Fibroblast of skin of abdomen (primary cell): Measurements from ENCODE around the gene KRT1.

Source experiments
- DNase-seq: peaks from one replicate; pipeline ENCODE4 v3.0.0-alpha.2; 2013

Gene KRT1

DNA sequence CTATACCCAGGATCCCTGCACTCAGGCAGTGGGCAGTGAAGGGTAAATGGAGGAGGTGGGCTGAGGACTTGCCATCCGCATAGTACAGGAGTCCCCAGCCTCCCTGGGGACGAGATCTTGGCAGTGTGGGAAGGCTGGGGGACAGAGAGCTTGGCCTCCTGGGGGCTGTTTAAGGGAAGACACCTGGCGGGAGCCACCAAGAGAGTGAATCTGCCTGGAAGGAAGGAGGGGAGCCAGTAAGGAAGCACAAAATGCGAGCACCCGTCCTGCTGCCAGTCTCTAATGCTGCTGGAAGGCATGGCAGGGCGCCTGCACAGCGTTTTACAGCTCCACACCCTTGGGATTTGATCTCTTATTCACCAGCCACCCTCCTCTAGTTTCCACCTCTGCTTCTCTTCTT is 20.8 kb downstream of the KRT1 start:
- no peak for DNase-seq

DNA sequence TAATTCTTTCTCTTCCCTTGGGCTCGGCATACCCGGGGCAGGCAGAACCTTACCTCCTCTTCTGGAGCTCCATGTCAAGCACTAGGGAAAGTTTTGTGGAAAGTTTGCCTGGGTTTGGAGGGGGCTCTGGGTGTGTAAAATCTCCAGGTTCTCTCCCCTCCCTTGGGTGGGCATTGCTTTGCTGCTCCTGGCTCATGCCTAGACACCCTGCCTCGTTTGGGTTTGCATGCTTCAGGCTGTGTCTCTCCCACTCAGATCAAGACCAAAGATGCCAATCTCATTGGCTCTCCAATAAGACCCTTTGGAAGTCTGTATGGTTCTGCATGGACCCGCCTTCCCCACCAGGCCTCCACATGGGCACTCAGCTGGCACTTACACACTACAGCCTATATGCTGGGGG is 22.0 kb downstream of the KRT1 start:
- no peak for DNase-seq

GRCh38 chr12:52657250-52657902 is 22.8 kb downstream of the KRT1 start:
- no peak for DNase-seq

DNA sequence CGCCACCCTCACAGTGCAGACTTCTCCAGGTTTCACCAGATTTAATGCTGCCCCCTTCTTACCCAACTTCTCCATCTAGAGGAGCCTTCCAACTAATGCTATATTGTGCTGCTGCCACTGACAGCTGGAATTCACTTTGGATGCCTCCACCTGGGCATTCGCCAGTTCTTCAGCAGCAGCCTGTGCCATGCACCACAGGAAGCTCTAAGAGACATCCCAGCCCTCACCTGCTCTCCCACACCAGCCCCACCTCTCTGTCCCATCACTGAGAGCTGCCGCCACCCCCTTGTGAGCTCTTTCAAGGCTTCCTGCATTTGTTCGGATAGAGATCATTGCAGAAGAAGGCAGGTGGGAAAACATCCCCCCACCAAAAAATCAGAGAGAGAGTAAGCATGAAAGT is 23.6 kb downstream of the KRT1 start:
- DNase-seq: no peak

- no peak for DNase-seq
These were observed 24.5 kb downstream of the KRT1 start for GRCh38 chr12:52655720-52656124.

GRCh38 chr12:52655251-52655650 is 25.0 kb downstream of the KRT1 start:
- no peak for DNase-seq

DNA sequence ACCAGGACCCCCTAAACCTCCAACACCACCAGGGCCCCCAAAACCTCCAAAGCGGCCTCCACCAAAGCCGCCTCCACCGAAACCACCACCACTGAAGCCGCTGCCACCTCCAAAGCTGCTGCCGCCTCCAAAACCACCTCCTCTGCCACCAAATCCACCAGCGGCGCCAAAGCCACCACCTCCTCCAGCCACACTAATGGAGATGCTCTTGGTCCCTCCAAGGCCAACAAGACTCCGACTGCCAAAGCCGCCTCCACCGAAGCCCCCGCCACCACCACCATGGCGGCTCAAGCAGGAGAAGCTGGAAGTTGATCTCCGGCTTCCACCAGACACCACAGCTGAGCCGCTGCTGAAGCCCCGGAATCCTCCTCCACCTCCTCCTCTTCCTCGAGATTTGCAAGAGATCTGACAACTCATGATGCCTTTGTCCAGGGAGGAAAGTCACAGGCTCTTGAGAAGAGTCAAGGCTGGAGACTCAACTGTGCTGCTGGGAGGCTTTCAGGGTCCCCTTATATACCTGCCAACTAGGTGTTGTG is 28.4 kb downstream of the KRT1 start, which contains the start of gene KRT2:
KRT2 (minus strand) TSS at position 486 of the 536 bp plus-strand sequence; CDS start at position 417, 69 bp downstream.
- DNase-seq: no peak

DNA sequence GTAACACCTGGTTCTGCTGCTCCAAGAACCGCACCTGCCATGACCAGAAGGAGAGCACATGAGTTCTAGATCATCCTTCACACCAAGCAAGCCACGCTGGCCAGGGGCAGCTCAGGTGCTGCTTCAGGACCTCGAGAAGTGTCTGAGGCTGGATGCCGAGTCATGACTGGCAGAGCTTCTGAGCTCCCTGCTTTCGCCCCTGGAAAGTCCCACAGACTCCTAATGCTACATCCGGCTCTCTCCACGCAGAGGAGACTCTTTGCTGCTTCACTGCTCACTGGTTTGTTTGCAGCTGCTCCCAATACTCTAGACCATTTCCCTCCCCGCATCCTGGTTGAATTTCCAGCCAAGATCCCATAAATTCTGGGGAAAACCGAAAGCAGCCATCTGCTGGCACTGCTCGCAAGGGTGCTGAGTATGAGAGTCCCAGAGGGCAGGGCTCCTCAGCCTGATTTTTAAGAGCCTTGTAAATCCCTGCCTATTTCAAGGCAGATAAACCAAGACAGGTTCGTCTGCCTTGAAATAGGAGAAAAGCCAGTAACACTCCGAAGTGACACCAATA is 29.6 kb downstream of the KRT1 start:
- no peak for DNase-seq

GRCh38 chr12:52649066-52649465 is 31.1 kb downstream of the KRT1 start:
- DNase-seq: no peak

DNA sequence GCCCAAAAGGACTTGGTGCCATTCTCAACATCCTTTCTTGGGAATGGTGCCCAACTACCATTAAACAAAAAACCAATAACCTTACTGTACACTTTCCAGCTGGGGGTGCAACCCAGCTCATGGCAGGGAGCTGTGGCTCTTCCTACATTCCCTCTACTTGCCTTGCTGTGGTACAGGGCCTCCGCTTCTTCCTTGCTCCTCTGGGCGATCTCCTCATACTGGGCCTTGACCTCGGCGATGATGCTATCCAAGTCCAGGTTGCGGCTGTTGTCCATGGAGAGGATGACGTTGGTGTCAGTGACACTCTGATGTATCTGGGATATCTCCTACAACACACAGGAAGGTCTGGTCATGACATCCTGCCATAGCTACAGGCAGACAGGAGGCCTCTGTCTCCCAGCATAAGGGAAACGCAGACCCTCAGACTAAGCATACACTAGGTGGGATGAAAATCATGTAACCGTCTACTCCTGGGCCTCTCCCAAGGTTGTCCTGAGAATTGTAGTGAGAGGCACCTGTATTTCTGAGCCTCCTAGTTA is 32.1 kb downstream of the KRT1 start:
- DNase-seq: no peak

GRCh38 chr12:52647601-52648000 is 32.6 kb downstream of the KRT1 start:
- DNase-seq: no peak

GRCh38 chr12:52646613-52647012 is 33.6 kb downstream of the KRT1 start:
- DNase-seq: no peak

DNA sequence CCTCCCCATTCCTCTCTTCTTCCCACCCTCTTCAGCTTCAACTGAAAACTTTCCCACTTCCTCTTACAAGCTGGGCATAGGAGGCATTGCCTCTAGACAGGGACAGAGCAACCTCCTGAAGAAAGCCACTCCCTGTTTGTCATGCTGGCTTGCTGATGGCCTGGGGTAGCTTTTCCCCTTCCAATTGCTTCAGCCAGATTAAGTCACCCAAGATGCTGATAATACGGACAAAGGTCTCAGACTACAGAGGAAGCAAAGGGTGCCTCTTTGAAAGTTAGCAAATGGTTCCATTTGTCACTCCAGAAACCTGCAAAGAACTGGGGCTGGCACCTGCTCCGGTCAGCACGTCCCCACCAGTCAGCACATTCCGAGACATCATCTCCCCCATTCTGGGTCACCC is 34.2 kb downstream of the KRT1 start:
- DNase-seq: no peak

- no peak for DNase-seq
These were observed 35.0 kb downstream of the KRT1 start for GRCh38 chr12:52645120-52645761.

GRCh38 chr12:52644078-52644415 is 36.2 kb downstream of the KRT1 start:
- DNase-seq: no peak

GRCh38 chr12:52643233-52644077 is 36.8 kb downstream of the KRT1 start:
- no peak for DNase-seq

DNA sequence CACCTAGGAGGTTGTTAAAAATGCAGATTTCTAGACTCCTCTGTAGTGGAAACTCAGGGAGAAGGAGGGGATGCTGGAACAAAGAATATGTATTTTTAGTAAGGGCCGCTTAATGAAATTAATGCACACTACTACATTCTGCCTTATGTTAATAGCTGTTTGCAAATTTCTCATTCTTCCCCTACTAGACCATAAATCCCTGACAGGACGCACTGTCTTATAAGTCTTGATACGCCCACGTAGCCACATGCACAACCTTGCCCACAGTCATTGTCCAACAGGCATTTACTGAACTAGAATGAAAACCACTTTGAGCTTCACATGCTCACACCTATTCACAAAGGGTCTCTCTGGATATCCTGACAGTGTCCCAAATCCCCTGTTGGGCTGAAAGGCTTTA is 38.7 kb downstream of the KRT1 start:
- DNase-seq: no peak

DNA sequence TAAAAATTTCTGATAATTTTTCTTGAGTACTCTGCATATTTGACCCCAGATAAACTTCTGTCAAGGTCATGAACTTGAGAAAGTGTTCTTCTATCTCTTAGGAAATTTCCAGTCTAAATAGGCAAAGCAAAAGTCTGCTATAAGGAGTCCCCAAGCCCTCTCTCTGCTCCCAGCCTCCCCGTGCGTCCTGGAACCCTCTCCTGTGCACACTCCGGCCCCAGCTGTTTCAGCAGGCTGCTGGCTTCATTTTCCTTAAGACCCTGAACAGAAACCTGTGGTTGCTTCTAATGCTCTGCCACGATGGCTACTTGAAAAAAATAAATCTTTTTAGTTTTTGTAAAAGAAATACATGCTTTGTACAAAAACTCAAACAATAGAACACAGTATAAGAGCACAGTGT is 42.9 kb downstream of the KRT1 start:
- no peak for DNase-seq

- DNase-seq: no peak
These were observed 43.5 kb downstream of the KRT1 start for GRCh38 chr12:52636592-52637258.

GRCh38 chr12:52636189-52636588 is 44.0 kb downstream of the KRT1 start:
- DNase-seq: no peak

- DNase-seq: no peak
These were observed 45.7 kb downstream of the KRT1 start for GRCh38 chr12:52634266-52635056.
